Measurements from ENCODE around the gene NES. TPM values are rescaled to one million over a fixed set of nuclear protein-coding genes. Genes with fewer than 3 reads are reported as not detected.

The NES gene
- total and polyA plus RNA-seq, 10 donors, result 4.3 to 146 (median 52.3) TPM

GRCh38 chr1:156644146-156644545 is 33.1 kb downstream of the NES start:
- 77 to 100% (median 90%) methylated on average over 1 to 3 of the region's 3 CpGs for WGBS, 5 donors
- no peak overlapping the region for H3K27ac ChIP-seq
- DNase-seq, result no peak
- no peaks in the 10 kb centered on the region for H3K9me3 ChIP-seq
- intact Hi-C loops (cut with DNase I; ENCODE audit: low total_unique reads), result no loop called here
- H3K27me3 ChIP-seq (replicated peaks in 1 of 7), result peaks cover 8 to 100% (median 60%) of the 10 kb centered on the region in 7 donors
- H3K4me3 ChIP-seq, result no peak overlapping the region
- peaks cover 5 to 28% (median 15%) of the 10 kb centered on the region in 6 donors for H3K4me1 ChIP-seq
- no peaks in the 10 kb centered on the region for H3K36me3 ChIP-seq
- TF ChIP-seq CTCF (IDR thresholded peaks at IDR 0.05 in 8 of 11, conservative IDR thresholded peaks at IDR 0.05 in 3 of 11) (no peak), POLR2A (IDR thresholded peaks at IDR 0.05) (no peak), POLR2AphosphoS5 (IDR thresholded peaks at IDR 0.05) (no peak)

- H3K27me3 ChIP-seq (replicated peaks in 1 of 7), result peaks cover 8 to 100% (median 62%) of the 10 kb centered on the region in 7 donors
- H3K36me3 ChIP-seq, result no peaks in the 10 kb centered on the region
- intact Hi-C loops (cut with DNase I; ENCODE audit: low total_unique reads), result no loop called here
- TF ChIP-seq CTCF (IDR thresholded peaks at IDR 0.05 in 8 of 11, conservative IDR thresholded peaks at IDR 0.05 in 3 of 11) (no peak), POLR2A (IDR thresholded peaks at IDR 0.05) (no peak), POLR2AphosphoS5 (IDR thresholded peaks at IDR 0.05) (no peak)
- no peak overlapping the region for H3K27ac ChIP-seq
- 16 to 36% (median 20%) methylated on average over 7 of the region's 7 CpGs for WGBS, 5 donors
- H3K4me1 ChIP-seq, result peaks cover 5 to 28% (median 15%) of the 10 kb centered on the region in 6 donors
- no peak overlapping the region for H3K4me3 ChIP-seq
- DNase-seq, result no peak
- H3K9me3 ChIP-seq, result no peaks in the 10 kb centered on the region
These were observed 33.5 kb downstream of the NES start for GRCh38 chr1:156643778-156644092.

- intact Hi-C loops (cut with DNase I; ENCODE audit: low total_unique reads), result no loop called here
- H3K27me3 ChIP-seq (replicated peaks in 1 of 7), result peaks cover 8 to 100% (median 67%) of the 10 kb centered on the region in 7 donors
- no peaks in the 10 kb centered on the region for H3K9me3 ChIP-seq
These were observed 34.0 kb downstream of the NES start for GRCh38 chr1:156643049-156643777.

More at GRCh38 chr1:156643049-156643777, 34.0 kb downstream of the NES start:
- 46 to 66% (median 61%) methylated on average over 6 to 7 of the region's 7 CpGs for WGBS, 5 donors
- no peaks in the 10 kb centered on the region for H3K36me3 ChIP-seq
- DNase-seq, result no peak
- no peak overlapping the region for H3K4me3 ChIP-seq
- TF ChIP-seq CTCF (IDR thresholded peaks at IDR 0.05 in 8 of 11, conservative IDR thresholded peaks at IDR 0.05 in 3 of 11) (no peak), POLR2A (IDR thresholded peaks at IDR 0.05) (no peak), POLR2AphosphoS5 (IDR thresholded peaks at IDR 0.05) (no peak)
- no peak overlapping the region for H3K27ac ChIP-seq
- peaks cover 5 to 28% (median 15%) of the 10 kb centered on the region in 6 donors for H3K4me1 ChIP-seq

Measured in spleen (tissue), 11 donors.